Activated naive CD8-positive, alpha-beta T cell treated with anti-CD3 and anti-CD28 coated beads for 36 hours (primary cell): ENCODE measurements around the gene PDS5A. TPM values are rescaled to one million over a fixed set of nuclear protein-coding genes. Genes with fewer than 3 reads are reported as not detected.
"Not testable (repeated sequence)": the region's sequence is repeated elsewhere in the genome, so short reads cannot be mapped to it uniquely, and the experiment has no call there.

Experiments used
- DNase-seq: peaks from one replicate; pipeline ENCODE4 v3.0.0; 2021
- H3K27ac Mint-ChIP-seq: one replicate; pipeline ENCODE4 v1.8.0; 2022; ENCODE audit warnings: mild to moderate bottlenecking, moderate library complexity, mixed read lengths
- H3K27me3 Mint-ChIP-seq: one replicate; pipeline ENCODE4 v1.8.0; 2022; ENCODE audit warnings: mild to moderate bottlenecking, mixed read lengths
- H3K36me3 Mint-ChIP-seq: one replicate; pipeline ENCODE4 v1.8.0; 2021; ENCODE audit warnings: mild to moderate bottlenecking, mixed read lengths
- H3K4me1 Mint-ChIP-seq: one replicate; pipeline ENCODE4 v1.8.0; 2021; ENCODE audit warnings: mixed read lengths
- H3K4me3 Mint-ChIP-seq: one replicate; pipeline ENCODE4 v1.8.0; 2022; ENCODE audit warnings: mild to moderate bottlenecking, moderate library complexity, mixed read lengths
- H3K9me3 Mint-ChIP-seq: one replicate; pipeline ENCODE4 v1.8.0; 2022; ENCODE audit warnings: mixed read lengths
- total RNA-seq, 2 experiments: library from RNA; stranded (reverse); gene quantifications; one replicate each; pipeline ENCODE4 v1.2.3, GENCODE V29; 2021

The PDS5A gene
- total RNA-seq, 2 experiments from 2014 or later = 104 to 107 TPM

DNA sequence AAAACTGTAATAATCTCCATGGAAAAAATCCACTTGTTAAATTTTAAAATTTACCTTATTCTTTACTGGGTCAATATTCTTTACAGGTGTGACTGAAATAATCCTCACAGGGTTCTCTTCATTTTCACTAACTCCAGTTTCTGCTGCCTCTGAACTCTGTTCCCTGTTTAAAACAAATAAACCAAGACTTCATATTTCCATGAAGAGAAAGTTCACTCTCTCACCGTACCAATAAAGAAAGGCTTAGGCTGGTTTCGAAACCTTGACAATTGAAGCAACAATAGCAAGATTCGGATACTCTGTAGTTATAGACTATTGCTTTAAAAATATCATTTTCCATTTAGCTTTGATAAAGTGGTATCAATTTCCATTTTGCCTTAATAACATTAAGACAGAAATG is 135.8 kb downstream of the PDS5A start:
- Mint-ChIP-seq H3K9me3 (no peaks in the 10 kb centered on the region), H3K4me3 (no peak overlapping the region), H3K36me3 (peaks cover 22% of the 10 kb centered on the region), H3K27ac (no peak overlapping the region), H3K27me3 (no peaks in the 10 kb centered on the region), H3K4me1 (no peaks in the 10 kb centered on the region)
- no peak for DNase-seq

DNA sequence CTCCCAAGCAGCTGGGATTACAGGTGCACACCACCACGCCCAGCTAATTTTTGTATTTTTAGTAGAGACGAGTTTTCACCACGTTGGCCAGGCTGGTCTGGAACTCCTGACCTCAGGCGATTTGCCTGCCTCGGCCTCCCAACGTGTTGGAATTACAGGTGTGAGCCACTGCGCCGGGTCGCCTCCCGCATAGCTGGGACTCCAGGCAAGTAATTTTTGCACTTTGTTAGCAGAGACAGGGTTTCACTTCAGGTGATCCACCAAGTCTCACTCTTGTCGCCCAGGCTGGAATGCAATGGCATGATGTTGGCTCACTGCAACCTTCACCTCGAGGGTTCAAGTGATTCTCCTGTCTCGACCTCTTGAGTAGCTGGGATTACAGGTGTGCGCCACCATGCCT is 137.2 kb downstream of the PDS5A start:
- H3K27me3 Mint-ChIP-seq, DNase-seq, H3K4me1 Mint-ChIP-seq, H3K4me3 Mint-ChIP-seq, H3K9me3 Mint-ChIP-seq, H3K27ac Mint-ChIP-seq: not testable (repeated sequence)
- peaks cover 32% of the 10 kb centered on the region for H3K36me3 Mint-ChIP-seq

DNA sequence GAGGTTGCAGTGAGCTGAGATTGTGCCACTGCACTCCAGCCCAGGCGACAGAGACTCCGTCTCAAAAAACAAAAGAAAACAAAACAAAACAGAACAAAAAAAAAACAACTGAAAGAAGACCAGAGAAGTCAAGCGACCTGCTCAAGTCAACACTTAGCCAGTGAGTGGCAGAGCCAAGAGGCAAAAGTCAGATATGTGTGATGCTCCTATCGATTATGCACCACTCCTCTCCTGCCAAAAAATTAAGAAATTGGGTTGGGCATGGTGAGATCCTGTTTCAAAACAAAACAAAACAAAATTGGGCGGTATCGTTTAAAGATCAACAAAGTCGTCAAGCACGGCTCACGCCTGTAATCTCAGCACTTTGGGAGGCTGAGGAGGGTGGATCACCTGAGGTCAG is 137.7 kb downstream of the PDS5A start:
- no peaks in the 10 kb centered on the region for H3K4me1 Mint-ChIP-seq
- DNase-seq = no peak
- H3K36me3 Mint-ChIP-seq = peaks cover 36% of the 10 kb centered on the region
- H3K9me3 Mint-ChIP-seq = no peaks in the 10 kb centered on the region
- no peak overlapping the region for H3K27ac Mint-ChIP-seq
- no peaks in the 10 kb centered on the region for H3K27me3 Mint-ChIP-seq
- H3K4me3 Mint-ChIP-seq = no peak overlapping the region

DNA sequence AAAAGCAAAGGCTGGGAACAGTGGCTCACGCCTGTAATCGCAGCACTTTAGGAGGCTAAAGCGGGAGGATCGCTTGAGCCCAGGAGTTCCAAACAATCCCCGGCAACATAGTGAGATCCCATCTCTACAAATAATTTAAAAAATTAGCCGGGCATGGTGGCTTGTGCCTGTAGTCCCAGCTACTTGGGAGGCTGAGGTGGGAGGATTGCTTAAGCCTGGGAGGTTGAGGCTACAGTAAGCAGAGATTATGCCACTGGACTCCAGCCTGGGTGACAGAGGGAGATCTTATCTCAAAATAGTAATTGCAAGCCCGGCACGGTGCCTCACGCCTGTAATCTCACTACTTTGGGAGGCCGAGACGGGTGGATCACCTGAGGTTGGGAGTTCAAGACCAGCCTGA is 139.3 kb downstream of the PDS5A start:
- not testable (repeated sequence) for H3K4me1 Mint-ChIP-seq, H3K9me3 Mint-ChIP-seq, DNase-seq, H3K27ac Mint-ChIP-seq, H3K4me3 Mint-ChIP-seq, H3K27me3 Mint-ChIP-seq
- H3K36me3 Mint-ChIP-seq = peaks cover 45% of the 10 kb centered on the region

DNA sequence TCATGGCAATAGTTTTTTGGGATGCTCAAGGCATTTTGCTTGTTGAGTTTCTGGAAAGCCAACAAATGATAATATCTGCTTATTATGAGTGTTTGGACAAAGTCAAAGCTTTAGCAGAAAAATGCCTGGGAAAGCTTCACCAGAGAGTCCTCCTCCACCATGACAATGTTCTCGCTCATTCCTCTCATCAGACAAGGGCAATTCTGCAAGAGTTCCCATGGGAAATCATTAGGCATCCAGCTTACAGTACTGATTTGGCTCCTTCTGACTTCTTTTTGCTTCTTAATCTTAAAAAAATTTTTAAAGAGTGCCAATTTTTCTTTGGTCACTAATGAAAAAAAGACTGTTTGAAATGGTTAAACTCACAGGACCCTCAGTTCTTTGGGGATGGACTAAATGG is 143.4 kb downstream of the PDS5A start:
- H3K4me1 Mint-ChIP-seq = no peaks in the 10 kb centered on the region
- H3K27me3 Mint-ChIP-seq = no peaks in the 10 kb centered on the region
- H3K4me3 Mint-ChIP-seq = no peak overlapping the region
- no peak for DNase-seq
- H3K9me3 Mint-ChIP-seq = no peaks in the 10 kb centered on the region
- no peak overlapping the region for H3K27ac Mint-ChIP-seq
- H3K36me3 Mint-ChIP-seq = peaks cover 38% of the 10 kb centered on the region

DNA sequence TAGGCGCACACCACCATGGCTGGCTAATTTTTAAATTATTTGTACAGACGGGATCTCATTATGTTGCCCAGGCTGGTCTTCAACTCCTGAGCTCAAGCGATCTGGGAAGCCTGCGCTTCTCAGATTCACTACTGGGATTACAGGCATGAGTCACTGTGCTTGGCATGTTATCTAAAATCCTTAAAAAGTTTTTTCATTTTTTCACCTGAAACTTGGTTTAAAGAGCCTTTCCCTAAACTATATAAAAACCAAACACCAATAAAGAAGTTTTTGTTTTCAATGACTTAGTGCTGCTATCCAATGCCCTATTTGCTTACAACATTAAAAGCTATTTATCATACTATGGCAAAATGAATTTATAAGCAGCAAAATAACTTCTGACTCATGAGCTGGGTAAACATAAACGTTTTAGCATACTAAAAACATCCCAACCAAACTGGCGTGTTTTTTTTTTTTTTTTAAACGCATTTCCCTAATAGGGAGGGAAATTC is 151.9 kb downstream of the PDS5A start:
- Mint-ChIP-seq H3K9me3 (no peaks in the 10 kb centered on the region), H3K4me1 (peaks cover 3% of the 10 kb centered on the region), H3K27ac (no peak overlapping the region), H3K36me3 (peaks cover 19% of the 10 kb centered on the region), H3K4me3 (no peak overlapping the region), H3K27me3 (no peaks in the 10 kb centered on the region)
- DNase-seq = no peak

DNA sequence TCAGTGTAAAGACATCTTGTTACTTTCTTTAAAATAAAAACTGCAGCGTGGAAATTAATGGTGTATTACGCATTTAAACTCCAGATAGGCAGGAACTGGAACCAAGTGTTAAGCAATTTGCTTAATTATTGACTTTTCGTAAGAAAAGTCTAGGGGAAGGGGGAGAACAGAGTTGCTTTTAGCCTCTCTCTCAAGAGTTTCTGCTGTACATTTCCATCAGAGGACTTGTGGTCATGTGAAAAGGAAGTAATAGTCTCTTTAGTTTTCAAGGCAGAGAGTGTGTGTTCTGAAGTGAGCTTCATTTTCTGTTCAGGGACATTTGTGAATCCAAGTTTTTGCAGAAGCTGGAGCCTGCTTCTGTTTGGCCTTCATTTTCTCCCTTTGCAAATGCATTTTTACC is 152.6 kb downstream of the PDS5A start:
- Mint-ChIP-seq H3K36me3 (peaks cover 17% of the 10 kb centered on the region), H3K9me3 (no peaks in the 10 kb centered on the region), H3K4me1 (peaks cover 3% of the 10 kb centered on the region), H3K4me3 (no peak overlapping the region), H3K27ac (no peak overlapping the region), H3K27me3 (no peaks in the 10 kb centered on the region)
- DNase-seq = no peak

DNA sequence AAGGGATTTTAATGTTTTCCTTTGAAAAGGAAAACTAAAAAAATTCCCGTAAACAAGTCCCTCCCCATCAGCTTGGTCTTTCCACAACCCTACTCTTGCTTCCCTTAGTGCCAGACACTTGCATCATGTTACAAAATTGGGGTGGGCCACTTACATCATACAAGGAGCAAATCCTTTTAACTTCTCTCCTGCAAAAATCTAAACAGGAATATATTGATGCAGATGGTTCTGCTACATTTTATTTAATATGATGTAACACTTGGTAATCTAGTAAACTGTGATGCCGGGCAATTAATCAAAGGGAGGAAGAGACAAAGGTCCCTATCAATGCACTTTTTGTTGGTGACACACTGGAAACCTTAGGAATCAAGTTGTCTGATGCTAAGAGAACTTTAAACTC is 154.5 kb downstream of the PDS5A start:
- H3K4me3 Mint-ChIP-seq = no peak overlapping the region
- H3K36me3 Mint-ChIP-seq = peaks cover 13% of the 10 kb centered on the region
- peak overlapping the region; percentile 31 for H3K27ac Mint-ChIP-seq
- no peaks in the 10 kb centered on the region for H3K27me3 Mint-ChIP-seq
- DNase-seq = no peak
- H3K9me3 Mint-ChIP-seq = no peaks in the 10 kb centered on the region
- peaks cover 3% of the 10 kb centered on the region for H3K4me1 Mint-ChIP-seq

DNA sequence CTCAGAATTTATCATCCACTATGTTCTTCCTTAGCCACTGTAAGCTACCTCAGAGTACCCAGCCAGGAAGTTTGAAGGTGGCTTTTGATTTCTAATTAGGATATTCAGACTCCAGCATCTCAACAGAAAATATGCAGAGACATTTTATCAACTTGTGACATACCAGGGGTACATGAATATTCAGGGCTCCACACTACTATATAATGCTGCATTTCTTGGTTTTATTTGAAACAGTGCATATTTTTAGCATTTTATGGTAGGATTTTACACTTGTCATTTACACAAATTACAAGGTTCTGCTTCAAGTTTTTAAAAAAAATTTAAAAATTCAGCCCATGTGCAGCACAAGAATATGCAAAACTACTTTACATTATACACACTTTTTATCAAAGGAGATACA is 155.0 kb downstream of the PDS5A start:
- H3K4me1 Mint-ChIP-seq = peaks cover 3% of the 10 kb centered on the region
- no peaks in the 10 kb centered on the region for H3K9me3 Mint-ChIP-seq
- peaks cover 10% of the 10 kb centered on the region for H3K36me3 Mint-ChIP-seq
- H3K27ac Mint-ChIP-seq = no peak overlapping the region
- no peak for DNase-seq
- no peaks in the 10 kb centered on the region for H3K27me3 Mint-ChIP-seq
- H3K4me3 Mint-ChIP-seq = no peak overlapping the region

DNA sequence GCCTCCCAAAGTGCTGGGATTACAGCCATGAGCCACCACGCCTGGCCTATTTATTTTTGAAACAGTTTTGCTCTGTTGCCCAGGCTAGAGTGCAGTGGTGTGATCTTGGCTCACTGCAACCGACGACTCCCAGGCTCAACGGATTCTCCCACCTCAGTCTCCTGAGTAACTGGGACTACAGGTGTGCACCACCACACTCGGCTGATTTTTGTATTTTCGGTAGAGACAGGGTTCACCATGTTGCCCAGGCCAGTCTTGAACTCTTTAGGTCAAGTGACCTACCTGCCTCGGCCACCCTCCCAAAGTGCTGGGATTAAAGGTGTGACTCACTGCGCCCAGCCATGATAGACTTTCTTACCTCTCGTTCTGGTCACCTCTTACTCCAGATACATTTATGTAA is 155.8 kb downstream of the PDS5A start:
- no peak for DNase-seq
- no peaks in the 10 kb centered on the region for H3K9me3 Mint-ChIP-seq
- peak overlapping the region; percentile 1 for H3K27ac Mint-ChIP-seq
- H3K36me3 Mint-ChIP-seq = peaks cover 9% of the 10 kb centered on the region
- H3K4me3 Mint-ChIP-seq = no peak overlapping the region
- peaks cover 3% of the 10 kb centered on the region for H3K4me1 Mint-ChIP-seq
- no peaks in the 10 kb centered on the region for H3K27me3 Mint-ChIP-seq

DNA sequence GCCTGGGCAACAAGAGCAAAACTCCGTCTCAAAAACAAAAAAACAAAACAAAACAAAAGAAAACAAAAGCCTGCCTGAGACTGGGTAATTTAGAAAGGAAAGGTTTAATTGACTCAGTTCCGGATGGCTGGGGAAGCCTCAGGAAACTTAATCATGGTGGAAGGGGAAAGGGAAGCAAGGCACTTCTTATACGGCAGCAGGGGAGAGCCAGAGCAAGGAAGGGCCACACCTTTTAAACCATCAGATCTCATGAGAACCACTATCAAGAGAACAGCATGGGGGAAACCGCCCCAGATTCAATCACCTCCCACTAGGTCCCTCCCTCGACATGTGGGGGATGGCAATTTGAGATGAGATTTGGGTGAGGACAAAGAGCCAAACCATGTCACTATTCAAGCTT is 157.5 kb downstream of the PDS5A start:
- Mint-ChIP-seq H3K9me3 (no peaks in the 10 kb centered on the region), H3K4me3 (no peak overlapping the region), H3K27me3 (no peaks in the 10 kb centered on the region), H3K36me3 (peaks cover 7% of the 10 kb centered on the region), H3K27ac (peak overlapping the region; percentile 7), H3K4me1 (peaks cover 3% of the 10 kb centered on the region)
- no peak for DNase-seq

DNA sequence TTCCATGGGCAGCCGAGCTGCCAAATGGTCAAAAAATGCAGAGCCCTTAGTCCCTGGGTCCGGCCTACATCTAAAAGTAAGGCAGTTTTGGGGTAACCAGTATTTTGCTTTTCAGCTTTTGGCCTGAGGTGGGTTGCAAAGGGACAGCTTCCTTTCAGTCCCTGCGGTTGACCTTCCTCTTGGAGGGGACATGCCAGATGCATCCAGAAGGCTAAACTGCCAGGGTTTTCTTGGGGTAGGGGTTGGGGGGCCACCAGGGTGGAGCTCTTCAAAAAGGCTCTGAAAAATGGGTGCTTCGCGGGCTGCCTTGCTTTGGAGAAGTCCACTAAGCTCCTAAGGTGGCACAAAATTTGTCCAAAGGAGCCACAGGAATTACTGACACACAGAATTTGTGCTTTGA is 159.1 kb downstream of the PDS5A start:
- H3K4me3 Mint-ChIP-seq = no peak overlapping the region

DNA sequence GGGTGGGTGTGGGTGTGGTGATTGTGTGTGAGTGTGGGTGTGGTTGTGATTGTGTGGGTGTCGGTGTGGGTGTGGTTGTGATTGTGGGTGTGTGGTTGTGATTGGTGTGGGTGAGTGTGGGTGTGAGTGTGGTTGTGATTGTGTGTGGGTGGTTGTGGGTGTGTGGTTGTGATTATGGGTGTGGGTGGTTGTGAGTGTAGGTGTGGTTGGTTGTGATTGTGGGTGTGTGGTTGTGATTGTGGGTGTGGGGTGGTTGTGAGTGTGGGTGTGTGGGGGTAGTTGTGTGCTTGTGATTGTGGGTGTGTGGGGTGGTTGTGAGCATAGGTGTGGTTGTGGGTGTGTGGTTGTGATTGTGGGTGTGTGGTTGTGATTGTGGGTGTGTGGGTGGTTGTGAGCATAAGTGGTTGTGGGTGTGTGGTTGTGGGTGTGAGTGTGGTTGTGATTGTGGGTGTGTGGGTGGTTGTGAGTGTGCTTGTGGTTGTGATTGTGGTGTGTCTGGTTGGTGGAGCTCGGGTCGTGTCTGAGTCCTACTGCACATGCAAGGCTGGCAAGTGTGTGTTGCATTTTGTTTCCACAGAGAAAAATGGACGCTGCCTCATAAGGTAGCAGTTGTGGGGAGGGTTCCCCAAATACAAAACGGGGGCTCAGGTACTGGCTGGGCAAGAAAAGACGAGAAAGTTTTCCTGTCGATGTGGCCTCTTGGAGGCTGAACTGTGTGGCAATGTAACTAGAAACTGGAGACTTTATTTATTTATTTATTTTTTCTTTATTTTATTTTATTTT is 163.1 kb downstream of the PDS5A start:
- Mint-ChIP-seq H3K27ac (peak overlapping the region; percentile 86), H3K36me3 (peaks cover 20% of the 10 kb centered on the region), H3K4me3 (peak overlapping the region; percentile 24), H3K27me3 (peaks cover 12% of the 10 kb centered on the region), H3K9me3 (peaks cover 23% of the 10 kb centered on the region), H3K4me1 (peaks cover 7% of the 10 kb centered on the region)
- DNase-seq = peak; percentile 7

More for the DNA sequence above, 159.1 kb downstream of the PDS5A start:
- no peak overlapping the region for H3K27ac Mint-ChIP-seq
- H3K36me3 Mint-ChIP-seq = peaks cover 13% of the 10 kb centered on the region
- peaks cover 3% of the 10 kb centered on the region for H3K4me1 Mint-ChIP-seq
- H3K27me3 Mint-ChIP-seq = peaks cover 4% of the 10 kb centered on the region
- peaks cover 11% of the 10 kb centered on the region for H3K9me3 Mint-ChIP-seq
- DNase-seq = no peak

DNA sequence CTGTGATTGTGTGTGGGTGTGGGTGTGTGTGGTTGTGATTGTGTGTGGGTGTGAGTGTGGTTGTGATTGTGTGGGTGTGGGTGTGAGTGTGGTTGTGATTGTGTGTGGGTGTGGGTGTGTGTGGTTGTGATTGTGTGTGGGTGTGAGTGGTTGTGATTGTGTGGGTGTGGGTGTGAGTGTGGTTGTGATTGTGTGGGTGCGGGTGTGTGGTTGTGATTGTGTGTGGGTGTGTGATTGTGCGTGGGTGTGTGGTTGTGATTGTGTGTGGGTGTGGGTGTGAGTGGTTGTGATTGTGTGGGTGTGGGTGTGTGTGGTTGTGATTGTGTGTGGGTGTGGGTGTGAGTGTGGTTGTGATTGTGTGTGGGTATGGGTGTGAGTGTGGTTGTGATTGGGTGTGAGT is 163.9 kb downstream of the PDS5A start:
- H3K36me3 Mint-ChIP-seq = peaks cover 20% of the 10 kb centered on the region
- H3K9me3 Mint-ChIP-seq = peaks cover 25% of the 10 kb centered on the region
- H3K4me1 Mint-ChIP-seq, H3K4me3 Mint-ChIP-seq, DNase-seq: not testable (repeated sequence)
- peak overlapping the region; percentile 86 for H3K27ac Mint-ChIP-seq
- peaks cover 12% of the 10 kb centered on the region for H3K27me3 Mint-ChIP-seq

DNA sequence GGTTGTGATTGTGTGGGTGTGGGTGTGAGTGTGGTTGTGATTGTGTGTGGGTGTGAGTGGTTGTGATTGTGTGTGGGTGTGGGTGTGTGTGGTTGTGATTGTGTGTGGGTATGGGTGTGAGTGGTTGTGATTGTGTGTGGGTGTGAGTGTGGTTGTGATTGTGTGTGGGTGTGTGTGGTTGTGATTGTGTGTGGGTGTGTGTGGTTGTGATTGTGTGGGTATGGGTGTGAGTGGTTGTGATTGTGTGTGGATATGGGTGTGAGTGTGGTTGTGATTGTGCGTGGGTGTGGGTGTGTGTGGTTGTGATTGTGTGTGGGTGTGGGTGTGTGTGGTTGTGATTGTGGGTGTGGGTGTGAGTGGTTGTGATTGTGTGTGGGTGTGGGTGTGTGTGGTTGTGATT is 164.7 kb downstream of the PDS5A start:
- H3K4me3 Mint-ChIP-seq, DNase-seq, H3K4me1 Mint-ChIP-seq: not testable (repeated sequence)
- Mint-ChIP-seq H3K36me3 (peaks cover 20% of the 10 kb centered on the region), H3K27me3 (peaks cover 12% of the 10 kb centered on the region), H3K27ac (peak overlapping the region; percentile 73), H3K9me3 (peaks cover 25% of the 10 kb centered on the region)

DNA sequence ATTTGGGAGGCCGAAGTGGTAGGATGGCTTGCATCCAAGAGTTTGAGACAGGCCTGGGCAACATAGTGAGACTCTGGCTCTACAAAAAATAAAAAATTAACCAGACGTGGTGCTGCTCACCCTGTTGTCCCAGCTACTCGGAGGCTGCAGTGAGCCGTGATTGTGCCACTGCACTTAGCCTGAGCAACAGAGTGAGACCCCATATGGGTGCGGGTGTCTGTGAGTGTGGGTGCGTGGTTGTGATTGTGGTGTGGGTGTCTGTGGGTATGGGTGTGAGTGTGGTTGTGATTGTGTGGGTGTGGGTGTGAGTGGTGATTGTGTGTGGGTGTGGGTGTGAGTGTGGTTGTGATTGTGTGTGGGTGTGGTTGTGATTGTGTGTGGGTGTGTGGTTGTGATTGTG is 165.2 kb downstream of the PDS5A start:
- Mint-ChIP-seq H3K4me1 (peaks cover 7% of the 10 kb centered on the region), H3K27me3 (peaks cover 12% of the 10 kb centered on the region), H3K36me3 (peaks cover 20% of the 10 kb centered on the region), H3K4me3 (peak overlapping the region; percentile 52), H3K27ac (peak overlapping the region; percentile 88), H3K9me3 (peaks cover 25% of the 10 kb centered on the region)
- DNase-seq = peak; percentile 15
